GF-D8 (cell line): ENCODE results near the gene CFAP61.
"Not testable (repeated sequence)": the region's sequence is repeated elsewhere in the genome, so short reads cannot be mapped to it uniquely, and the experiment has no call there.

Source experiments
- DNase-seq: peaks from one replicate; lab custom pipeline; 2025; lab: John Stamatoyannopoulos, UW

CFAP61 gene, protein sequence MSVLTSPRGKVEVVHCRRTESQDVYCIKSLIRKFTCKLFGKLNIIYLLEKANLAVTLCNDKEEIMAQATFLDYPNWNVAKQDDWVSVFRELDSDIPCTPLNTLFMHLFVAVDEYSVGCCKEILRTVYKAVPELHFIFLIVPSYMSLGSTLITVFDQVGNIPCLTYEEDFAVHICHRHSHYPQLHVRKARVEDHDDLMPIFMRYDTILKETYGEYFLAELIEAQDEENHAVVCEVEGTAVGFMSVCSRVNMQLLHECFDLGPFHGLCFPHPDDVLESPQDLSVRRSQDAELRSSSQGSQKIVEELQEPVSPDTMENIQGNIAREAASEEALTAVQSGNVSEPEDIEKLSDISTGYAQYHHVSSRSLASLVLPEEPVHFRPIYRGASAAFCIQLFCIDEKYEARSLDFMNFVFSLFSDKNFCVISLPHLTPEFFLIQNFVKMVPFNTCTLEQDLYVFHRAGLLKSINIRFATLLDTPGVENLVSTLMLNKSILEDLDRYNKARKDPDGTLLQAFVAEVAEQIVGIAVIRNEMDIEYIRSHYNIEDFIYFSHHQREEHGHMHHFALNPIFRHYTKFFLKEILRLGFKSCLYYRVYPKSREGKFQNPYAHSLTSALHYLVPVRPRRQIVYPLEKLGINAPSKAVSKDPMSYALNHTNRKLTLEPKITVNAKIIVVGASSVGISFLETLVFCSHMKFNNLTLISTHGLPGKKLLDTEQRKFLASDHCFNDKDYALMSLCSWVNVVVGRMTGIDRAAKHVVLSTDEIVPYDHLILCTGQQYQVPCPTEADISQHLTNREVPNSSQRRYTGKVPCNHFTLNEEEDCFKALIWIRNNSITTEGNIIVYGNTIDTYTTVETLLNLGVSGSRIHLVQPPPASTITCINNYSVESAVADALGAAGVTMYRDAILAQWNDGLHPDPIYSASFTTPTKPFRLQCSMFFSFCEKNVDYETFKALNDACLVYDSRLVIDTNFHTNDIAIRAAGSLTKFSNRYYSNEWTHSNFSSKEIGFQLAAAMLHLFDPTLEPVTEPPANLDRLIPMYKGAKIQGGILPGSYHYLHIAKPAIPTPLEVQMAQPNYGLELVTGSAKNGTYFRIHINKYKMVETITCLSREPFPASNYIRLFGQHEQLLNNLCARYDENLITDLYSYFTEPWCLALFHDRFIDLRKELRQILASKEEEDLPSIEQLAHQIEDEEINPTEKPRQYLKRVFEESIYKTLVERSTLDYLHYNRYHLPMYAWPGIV

DNA sequence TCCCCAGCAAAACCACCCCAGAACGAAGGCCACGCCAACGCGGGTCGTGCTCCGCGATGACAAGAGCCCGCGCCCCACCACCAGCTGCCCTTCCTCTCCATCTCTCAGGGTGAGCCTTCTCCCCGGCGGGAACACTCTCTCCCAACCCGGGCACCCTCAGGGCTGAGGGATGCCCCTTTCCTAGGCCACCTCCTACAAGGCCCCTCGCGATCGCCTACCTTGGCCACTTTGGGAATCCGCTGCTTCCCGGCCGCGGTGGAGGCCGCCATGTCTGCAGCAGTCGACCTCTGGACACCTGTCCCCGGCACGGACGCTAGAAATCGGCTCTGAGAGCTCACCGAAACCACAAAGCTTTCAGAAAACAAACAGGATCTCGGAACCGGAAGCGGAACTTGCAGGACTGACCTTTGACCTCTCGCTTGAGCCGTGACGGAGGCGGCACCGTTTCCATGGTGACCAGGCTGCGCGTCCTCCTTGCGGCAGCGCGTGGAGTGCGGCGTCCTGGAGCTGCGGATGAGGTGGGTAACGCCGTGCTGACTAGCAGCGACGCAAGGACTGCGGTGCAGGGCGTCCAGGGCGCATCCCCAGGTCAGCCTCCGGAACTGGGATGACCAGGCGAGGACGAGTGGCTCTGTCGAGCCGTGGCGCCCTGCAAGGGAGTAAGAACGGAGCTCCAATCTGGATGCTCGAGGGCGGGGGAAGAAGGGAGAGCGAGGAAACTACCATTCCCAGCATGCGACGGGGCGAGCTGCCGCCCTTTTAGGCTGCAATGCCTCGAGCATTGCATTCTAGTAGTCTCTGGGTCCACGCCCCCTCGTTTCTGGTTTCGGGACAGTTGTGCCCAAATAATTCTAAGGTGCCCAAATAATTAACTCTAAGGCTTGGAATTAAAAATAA lies at the start of gene CFAP61, which contains the start of gene CRNKL1:
Gene CFAP61 (plus strand): TSS at position 459 of the 897 bp plus-strand sequence. CDS start 4,122 bp downstream, outside the sequence.
Gene CRNKL1 (minus strand): TSS at position 393 of the 897 bp plus-strand sequence. CDS start 124 bp downstream, at position 269.
- DNase-seq = peak; percentile 90

DNA sequence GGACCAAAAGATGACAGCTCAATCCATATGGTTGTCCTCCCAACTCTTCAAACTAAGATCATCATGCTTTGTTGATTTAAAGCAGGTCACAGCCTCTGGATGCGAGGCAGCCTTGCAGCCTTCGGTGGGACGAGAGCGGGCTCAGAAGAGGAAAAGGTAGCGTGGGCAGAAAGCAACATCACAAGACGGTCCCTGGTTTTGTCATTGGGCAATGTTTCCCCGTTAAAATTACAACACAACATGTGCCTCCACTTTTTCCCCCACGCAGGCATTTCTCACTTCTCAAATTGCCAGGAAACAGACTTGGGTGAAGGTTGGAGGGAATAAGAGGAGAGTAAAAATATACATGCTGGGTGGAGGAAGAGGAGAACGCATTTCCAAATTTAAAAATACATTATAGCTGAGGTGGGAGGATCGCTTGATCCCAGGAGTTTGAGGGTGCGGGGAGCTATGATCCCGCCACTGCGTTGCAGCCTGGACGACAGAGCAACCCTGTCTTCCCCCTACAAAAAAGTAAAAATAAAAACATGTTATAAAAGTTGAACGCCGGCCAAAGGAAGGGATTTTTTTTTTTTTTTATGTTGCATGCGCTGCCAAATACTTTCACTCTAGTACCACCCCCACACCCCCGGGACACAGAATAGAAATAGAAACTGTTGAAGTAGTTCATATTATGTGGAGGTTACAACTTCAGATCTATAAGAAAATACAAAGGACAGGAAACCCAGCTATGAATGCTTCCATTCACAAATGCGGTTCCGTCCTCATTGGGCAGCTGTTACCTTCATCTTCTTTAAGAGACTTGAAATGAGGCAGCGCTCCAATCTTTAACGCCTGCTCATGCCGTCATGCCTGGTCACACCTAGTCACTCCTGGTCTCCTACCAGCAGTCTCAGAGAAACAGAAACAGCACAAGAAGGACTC lies 49.0 kb upstream of the CFAP61 start:
- DNase-seq = peak; percentile 67

DNA sequence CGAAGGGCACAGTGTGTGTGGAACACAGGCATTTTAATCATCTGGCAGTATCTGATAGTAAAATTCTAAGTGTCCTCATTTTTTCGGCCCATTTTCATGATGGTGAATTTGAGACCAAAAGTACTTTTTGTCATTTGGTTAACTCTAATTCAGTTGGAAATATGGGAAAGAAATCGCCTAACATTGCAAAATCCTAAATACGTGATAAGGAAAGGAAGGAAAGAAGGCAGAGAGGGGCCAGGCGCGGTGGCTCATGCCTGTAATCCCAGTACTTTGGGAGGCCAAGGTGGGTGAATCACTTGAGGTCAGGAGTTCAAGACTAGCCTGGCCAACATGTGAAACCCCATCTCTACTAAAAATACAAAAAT lies 48.4 kb upstream of the CFAP61 start:
- not testable (repeated sequence) for DNase-seq

DNA sequence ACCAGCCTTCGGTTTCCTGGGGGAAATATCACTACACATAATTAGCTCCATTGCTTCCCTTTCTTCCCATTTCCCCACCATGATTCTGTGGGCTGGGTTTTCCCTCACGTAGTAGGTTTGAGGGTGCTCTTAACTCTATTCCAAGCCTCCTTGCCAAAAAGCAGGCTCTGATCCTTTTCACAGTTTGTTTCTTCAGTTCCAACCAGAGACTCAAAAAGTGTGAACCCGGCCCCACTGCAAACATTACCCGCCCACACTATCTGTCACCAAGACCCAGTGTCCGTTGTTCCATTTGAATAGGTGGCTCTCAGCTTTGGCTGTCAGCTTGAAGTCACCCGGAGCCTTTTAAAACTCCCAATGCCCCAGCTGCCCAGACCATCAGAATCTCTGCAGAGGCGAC lies 47.0 kb upstream of the CFAP61 start:
- no peak for DNase-seq

DNA sequence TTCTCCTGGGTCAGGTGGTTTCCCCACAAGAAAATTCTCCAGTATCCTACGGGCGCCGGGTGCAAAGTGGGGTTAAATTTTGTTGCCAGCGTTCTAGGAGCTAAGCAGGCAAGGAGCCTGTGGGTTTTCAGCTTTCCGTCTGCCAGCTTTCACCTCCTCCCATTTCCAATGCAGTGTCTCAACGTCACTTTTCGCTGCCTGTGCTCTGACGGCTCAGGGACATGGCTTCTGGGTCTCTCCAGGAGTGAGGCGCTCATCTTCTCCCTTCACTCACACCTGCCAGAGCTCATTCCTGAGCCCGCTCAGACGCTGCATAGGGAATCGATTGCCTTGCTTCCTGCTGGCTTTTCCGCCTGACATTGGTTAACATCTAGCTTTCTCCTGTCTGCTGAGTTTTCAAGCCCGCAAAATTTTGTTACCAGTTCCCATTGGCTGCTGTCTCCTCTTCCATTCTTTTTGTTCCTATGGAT lies 42.5 kb upstream of the CFAP61 start:
- DNase-seq = no peak

DNA sequence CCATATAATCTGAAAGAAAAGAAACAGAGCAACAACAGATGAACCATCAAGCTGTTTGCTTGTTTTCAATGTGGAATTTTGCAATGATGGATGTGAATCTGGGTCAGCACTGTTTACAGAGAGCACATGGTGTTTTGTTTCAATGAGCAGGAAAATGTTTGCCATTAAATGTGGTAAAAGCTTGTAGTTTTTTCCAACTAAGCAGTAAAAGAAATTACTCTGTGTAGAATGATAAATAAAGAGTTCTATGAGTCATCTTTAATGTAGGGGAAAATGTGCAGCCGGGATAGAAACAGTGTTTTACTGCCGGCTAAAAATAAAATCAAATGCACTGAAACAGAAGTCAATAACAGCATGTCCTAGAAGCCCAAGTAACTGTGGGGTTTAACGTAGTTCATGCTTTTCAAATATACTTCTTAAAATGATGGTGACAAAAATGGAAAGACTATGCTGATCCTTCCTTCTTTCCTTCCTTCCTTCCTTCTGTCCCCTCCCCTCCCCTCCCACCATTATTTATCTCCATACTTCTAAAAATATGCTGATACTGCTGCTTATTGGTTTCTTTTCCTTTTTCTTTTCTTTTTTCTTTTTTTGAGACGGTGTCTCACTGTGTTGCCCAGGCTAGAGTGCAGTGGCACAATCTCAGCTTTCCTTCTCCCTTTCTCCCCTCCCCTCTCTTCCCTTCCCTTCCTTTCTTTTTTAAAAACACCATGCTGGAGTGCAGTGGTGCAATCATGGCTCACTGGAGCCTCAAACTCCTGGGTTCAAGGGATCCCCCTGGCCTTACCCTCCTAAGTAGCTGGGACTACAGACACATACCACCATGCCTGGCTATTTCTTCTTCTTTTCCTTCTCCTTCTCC lies 41.5 kb upstream of the CFAP61 start:
- no peak for DNase-seq

DNA sequence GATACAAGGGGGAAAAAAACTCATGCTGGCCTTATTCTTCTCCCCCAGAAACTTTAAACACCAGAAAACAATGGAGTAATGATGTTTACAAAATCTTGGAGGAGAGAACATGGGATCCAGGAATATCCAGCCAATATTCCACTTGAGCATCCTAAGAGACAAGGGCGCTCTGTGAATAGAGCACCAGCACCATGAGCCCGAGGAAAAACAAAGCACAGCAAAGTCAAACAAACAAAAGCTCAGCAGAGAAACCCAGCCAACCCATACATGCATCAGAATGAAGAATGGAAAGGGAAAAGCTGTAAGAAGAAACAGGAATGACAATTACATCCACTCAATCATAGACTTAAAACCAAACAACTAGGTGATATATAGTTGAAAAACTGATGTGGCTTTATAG lies 39.8 kb upstream of the CFAP61 start:
- DNase-seq = no peak

DNA sequence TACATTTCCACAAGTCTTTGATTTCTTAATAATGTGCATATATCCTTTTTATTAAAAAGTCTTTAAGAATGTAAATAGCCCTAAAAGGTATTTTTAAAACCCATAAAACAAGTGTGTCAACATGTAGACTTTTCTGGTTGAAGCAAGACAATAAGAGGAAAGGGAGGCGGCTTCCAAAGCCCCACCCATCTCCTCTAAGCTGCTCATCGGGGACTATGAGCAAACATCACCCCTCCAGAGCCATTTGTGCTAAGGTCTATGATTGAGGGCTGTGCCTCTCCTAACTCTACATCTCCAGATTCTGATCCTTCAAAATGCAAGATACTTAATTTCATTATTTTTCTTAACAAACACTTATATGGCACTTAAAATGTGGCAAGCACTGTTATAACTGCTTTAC lies 37.7 kb upstream of the CFAP61 start:
- no peak for DNase-seq

DNA sequence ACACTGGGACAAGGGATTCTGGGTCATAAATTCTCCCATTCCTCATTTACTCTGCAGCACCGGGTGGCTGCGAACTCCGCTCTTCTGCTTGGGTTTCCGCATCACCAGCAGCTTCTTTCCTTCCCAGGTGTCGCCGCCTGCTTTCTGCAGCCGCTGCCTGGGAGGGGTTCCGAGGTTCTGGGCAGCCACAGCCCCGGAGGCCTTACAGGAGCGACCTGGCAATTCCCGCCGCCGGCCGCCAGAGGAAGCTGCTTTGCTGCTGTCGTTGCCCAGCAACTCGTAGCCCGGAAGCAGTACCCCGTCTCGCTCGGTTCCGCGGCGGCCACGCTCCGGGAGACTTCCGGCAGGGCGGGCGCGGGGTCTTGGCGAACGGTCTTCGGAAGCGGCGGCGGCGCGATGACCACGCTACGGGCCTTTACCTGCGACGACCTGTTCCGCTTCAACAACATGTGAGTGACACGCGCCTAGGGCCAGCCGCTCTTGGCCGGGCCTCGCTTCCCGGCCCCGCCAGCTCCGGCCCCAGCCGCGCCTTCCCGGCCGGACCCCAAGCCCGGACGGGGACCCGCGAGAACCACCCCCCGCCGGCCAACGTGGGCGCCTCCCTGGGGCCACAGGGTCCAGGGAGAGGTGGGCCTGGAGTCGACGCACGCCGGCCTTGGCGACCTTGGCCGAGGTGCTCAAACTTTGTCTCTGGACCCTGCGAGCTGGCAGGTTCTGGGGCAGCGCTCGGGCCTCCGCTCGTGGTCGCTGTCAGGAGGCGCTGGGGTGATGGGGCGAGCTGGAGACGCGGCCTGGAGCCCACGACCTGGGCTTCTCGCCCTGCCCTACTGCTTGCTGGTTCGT lies 35.1 kb upstream of the CFAP61 start, which contains the start of gene NAA20:
Gene NAA20 (plus strand): TSS at position 362 of the 843 bp plus-strand sequence. CDS start 35 bp downstream, at position 397.
- DNase-seq = peak; percentile 81

DNA sequence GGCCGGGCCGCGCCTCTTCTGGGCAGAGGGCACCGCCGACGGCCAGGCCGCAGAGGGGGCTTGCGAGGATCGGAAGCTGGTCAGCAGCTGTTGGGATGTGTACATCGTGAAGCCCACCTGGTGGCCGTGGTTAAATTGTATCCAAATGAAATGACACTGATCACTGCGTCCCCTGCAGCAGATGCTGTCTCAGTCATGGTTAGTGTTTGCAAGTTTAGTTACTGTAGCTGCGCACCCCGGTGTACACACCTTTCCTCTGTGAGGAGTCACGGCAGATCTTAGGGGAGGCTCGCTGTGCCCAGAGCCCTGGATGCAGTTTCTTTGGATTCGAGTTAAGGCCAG lies 34.5 kb upstream of the CFAP61 start:
- DNase-seq = peak; percentile 4

DNA sequence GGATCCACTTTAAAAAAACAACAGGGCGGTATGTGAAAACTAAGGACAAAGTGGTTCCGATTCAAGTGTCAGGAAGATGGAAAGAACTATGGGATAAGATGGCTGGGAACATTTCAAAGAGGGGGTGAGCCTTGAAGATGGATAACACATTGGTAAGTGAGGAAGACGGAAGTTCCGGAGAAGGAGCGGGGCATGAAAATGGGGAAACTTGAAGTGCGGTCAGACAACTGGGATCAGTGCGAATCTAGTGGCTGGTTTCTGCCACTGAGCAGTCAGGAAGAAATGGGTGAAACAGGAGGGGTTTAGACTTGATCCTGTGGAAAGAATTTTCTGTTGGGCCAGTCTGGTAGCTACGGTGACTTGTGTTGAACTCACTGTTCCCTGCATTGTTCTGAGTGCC lies 34.0 kb upstream of the CFAP61 start:
- no peak for DNase-seq

DNA sequence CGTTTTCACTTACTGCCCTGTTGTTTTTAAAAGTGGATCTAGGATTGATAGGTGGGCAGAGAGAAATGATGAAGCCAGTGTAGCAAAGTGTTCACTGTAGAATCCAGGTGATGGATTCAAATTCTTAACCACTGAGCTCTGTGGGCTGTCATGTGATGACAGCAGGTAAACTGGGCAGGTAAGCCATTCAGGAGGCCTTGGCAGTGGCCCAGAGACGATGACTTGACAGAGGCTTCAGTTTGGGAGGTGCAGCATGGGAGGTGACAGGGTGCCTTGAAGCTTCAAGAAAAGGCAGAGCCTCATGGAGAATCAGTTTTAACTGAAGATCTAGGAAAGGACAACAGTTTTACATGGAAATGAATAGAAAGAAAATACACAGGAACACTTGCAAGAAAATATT lies 33.2 kb upstream of the CFAP61 start:
- DNase-seq = no peak

DNA sequence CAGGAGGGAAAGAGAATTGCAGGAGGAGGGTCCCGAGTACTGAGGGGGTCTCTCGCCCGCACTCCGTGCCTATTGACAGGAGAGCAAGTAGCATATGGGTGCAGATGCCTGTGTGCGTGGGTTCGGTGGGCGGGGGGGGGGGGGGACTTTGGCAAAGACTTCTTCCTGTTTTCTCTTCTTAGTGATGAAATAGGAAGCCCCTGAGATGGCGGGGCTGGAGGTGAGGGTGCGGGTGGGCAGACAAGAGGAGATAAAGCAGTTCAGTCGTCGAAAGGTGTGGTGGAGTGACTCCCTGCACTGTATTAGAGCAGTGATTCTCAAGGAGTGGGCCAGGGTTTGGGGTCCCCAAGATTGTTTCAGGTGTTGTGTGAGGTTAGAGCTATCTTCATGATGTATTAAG lies 31.4 kb upstream of the CFAP61 start:
- DNase-seq = no peak

DNA sequence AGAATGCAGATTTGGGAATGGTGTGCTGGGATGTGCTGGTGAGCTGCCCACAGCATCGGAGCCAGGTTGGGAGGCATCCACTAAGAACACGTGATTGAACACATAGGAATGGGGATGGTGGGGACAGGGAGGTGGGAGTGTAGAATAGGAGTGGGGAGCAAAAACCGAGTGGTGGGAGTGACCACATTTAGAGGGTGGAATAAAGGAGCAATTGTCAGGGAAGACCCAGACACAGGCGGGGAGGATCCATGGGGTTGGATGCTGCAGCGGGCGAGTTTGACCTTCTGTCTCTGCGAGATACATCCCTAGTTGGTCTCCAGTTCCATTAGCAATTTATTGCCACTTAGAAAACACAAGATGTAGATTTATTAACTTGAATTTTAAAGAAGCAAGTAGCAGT lies 30.5 kb upstream of the CFAP61 start:
- DNase-seq = no peak

DNA sequence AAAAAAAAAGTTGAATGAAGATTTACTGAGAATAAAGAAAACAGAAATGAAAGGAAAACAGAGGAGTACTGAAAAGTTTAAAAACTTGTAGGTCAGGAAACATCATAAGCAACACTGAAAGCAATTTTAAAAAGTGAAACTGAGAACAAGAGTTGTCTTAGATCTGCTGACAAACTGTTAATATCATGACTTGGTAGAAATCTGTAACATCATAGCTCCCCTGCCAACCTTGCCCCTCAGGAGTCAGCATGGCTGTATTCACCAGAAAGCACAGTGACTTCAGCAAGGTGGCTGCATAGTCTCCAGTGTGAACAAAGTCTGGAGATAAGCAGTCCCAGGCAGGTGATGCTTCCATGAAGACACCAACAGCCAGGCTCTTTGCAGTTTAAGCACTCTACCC lies 29.8 kb upstream of the CFAP61 start:
- no peak for DNase-seq

DNA sequence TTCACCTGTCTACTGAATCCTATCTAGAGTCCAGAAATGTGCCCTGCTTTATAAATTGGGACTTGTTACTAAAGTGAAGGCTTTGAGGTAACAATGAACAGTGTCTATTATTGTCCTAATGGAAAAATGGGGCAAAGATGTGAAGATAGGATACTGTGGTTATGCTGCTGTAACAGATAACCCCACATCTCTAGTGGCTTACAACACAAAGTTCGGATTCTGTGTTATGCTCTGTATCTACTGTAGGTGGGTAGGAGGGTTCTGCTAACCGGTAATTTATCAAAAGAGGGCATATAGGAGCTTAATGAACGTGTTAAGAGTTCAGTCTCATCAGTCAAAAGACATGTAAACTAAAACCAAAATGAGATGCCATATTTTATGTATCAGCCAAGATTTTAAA lies 28.9 kb upstream of the CFAP61 start:
- DNase-seq = no peak

DNA sequence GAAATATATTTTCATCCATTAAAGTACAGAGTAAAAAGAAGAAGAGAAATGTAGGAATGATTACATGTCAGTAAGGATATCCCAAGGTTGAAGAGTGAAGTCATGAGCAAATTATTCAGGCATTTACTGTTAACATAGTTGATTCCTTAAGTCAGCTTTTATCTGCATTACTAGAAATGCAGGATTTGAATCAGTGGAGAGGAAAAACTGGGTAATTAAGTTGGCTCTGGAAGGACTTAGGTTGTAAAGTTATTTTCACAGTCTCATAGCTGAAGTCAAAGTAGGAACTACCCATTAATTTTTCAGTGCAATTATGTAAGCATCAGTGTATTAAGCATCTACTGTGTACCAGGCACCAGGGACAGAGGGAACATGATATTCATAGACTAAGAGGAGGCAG lies 27.4 kb upstream of the CFAP61 start:
- no peak for DNase-seq

DNA sequence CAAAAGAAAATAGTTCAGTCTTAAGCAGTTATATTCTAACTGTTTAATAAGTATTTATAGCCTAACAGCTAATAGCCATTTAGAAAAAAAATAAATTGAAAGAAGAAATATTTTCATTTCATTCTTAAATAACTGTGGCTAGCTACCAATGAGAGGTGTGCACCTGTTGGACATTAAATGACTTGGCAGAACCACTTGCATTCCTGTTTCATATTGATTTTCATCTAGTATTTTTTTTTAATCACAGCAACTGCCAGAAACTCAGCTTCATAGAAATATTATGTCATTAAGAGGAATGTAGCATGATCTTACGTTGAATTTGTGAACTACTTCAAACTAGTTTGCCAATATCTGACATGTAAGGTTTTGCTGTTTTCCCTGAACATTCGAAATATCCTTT lies 25.0 kb upstream of the CFAP61 start:
- DNase-seq = no peak
